Astrocyte of the spinal cord (primary cell): ENCODE data around the gene CORO2B.

Experiments
- DNase-seq: peaks from one replicate; pipeline ENCODE4 v3.0.0; 2011; ENCODE audit warnings: low read depth, low spot score
- H3K4me3 ChIP-seq: 2 replicates; pipeline ENCODE4 v1.5.1; 2011; ENCODE audit warnings: low read depth, mild to moderate bottlenecking, low read length, moderate library complexity
- in situ Hi-C: cut with HindIII; loops from 2 replicates; pipeline ENCODE4 v1.10.0; 2017; ENCODE audit warnings: low sequenced_read_pairs
- TF ChIP-seq, protein P1 (sequence below): IDR thresholded peaks from 2 replicates; pipeline ENCODE4 v1.5.1; 2012; ENCODE audit warnings: low read depth, mild to moderate bottlenecking, low read length, inconsistent platforms

Gene CORO2B

DNA sequence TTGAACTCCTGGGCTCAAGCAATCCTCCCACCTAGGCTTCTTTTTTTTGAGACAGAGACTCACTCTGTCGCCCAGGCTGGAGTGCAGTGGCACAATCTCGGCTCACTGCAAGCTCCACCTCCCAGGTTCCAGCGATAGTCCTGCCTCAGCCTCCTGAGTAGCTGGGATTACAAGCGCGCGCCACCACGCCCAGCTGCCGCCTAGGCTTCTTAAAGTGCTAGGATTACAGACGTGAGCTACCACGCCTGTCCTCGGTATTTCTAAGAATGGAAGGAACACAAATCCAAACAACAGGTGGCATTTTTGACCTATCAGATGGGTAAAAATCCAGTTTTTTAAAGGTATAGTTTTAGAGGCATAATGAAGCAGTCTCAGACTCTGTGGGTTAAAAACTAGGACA lies 128.1 kb downstream of the CORO2B start:
- TF ChIP-seq, protein P1, sequence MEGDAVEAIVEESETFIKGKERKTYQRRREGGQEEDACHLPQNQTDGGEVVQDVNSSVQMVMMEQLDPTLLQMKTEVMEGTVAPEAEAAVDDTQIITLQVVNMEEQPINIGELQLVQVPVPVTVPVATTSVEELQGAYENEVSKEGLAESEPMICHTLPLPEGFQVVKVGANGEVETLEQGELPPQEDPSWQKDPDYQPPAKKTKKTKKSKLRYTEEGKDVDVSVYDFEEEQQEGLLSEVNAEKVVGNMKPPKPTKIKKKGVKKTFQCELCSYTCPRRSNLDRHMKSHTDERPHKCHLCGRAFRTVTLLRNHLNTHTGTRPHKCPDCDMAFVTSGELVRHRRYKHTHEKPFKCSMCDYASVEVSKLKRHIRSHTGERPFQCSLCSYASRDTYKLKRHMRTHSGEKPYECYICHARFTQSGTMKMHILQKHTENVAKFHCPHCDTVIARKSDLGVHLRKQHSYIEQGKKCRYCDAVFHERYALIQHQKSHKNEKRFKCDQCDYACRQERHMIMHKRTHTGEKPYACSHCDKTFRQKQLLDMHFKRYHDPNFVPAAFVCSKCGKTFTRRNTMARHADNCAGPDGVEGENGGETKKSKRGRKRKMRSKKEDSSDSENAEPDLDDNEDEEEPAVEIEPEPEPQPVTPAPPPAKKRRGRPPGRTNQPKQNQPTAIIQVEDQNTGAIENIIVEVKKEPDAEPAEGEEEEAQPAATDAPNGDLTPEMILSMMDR, result no peak
- no peak overlapping the region for H3K4me3 ChIP-seq
- in situ Hi-C loops, result no loop called here
- no peak for DNase-seq

DNA sequence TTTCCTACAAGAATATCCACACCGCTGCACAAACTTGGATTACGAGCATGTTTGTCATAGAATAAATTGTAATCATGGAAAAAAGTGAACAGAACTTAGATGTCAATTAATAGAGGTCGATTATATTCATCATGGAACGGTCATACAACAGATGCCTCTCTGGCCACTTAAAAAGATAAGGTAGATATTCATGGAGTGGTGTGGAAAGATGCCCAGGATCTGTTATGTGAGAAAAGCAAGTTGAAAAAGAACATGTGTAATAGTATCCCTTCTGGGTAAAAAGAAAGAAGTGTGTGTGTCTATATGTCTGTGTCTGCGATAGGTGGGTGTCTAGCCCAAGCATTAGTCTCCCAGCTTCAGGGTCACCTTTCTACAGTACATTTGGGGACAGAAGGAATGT lies 128.6 kb downstream of the CORO2B start:
- DNase-seq, result no peak
- H3K4me3 ChIP-seq, result no peak overlapping the region
- TF ChIP-seq, protein P1, result no peak
- in situ Hi-C loops, result no loop called here

DNA sequence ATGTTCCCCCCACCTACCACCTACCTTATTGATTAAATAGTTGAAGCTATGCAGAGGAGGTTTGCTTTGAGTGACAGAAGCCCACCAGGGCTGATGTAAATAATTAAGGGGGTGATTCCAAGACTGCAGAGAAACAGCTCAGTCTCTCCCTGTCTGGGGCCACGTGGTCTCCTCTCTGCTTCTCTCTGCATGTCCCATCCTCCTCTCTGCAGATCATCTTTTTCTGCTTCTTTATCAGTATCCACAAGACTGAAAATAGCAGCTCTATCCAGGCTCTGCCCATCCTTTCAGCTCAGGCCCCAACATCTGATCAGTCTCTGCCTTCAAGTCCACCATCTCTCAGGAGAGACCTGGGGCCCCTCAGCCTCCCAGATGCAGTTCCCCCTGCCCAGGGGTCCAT lies 131.1 kb downstream of the CORO2B start:
- TF ChIP-seq, protein P1, result no peak

DNA sequence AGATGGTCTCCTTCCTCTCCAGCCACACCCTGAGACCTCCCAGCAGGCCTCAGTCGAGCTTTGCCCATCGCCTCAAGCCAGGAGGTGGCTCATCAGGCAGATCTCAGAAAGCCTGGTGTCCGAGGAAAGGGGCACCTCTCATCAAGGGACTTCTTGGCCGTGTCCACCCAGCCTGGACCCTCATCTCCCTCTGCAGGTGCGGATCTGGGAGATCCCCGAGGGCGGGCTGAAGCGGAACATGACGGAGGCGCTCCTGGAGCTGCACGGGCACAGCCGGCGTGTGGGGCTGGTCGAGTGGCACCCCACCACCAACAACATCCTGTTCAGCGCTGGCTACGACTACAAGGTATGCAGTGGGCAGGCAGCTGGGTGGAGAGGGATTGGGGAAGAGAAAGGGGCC lies 131.7 kb downstream of the CORO2B start:
- H3K4me3 ChIP-seq, result no peak overlapping the region
- no peak for DNase-seq
- in situ Hi-C loops, result no loop called here
- TF ChIP-seq, protein P1, result no peak

More for the DNA sequence above, 131.1 kb downstream of the CORO2B start:
- no peak for DNase-seq
- H3K4me3 ChIP-seq, result no peak overlapping the region
- in situ Hi-C loops, result no loop called here

DNA sequence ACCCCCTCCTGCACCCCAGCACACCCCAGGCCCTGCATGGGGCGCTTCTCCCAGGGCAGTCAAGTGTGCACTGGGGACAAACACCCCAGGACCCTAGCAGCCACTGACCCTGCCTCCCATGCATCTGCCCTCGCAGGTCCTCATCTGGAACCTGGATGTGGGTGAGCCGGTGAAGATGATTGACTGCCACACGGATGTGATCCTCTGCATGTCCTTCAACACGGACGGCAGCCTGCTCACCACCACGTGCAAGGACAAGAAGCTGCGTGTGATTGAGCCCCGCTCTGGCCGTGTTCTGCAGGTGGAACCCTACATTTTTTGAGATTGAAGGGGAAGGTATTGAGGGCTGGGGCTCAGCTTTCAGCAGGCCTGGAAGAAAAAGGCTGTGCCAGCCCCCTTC lies 132.6 kb downstream of the CORO2B start:
- TF ChIP-seq, protein P1, result no peak
- in situ Hi-C loops, result no loop called here
- H3K4me3 ChIP-seq, result no peak overlapping the region
- no peak for DNase-seq

DNA sequence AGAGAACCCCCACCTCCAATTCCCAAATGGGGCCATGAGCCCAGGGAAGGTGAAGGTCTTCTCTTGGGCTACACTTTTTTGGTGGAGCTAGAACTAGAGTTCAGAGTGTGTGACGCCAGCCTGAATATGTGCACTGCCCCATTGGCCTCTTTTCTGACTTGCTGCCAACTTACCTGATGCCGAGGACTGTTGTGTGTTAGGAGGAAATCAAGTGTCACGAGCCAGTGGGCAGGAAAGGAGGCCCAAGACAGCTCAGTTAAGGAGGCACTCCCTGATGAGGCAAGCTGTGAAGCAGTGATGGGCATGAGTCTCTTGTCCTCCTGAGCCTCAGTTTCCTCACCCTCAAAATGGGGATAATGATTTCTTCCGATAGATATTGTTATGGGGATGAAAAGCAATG lies 134.1 kb downstream of the CORO2B start:
- TF ChIP-seq, protein P1, result no peak
- in situ Hi-C loops, result no loop called here
- no peak for DNase-seq
- H3K4me3 ChIP-seq, result no peak overlapping the region

DNA sequence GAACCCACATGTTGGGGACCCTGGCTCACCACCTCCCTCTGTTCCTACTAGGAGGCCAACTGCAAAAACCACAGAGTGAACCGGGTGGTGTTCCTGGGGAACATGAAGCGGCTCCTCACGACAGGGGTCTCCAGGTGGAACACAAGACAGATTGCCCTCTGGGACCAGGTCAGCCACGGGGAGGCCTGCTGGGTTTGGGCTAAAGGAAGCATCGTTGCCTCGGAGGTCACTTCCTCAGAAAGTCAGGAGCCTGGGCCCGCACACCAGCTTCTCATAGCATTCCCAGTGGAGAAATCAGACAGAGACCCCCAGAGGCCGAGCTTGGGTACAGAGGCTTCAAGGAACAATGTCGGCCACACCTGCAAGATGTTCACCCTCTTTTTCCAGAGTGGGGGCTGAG lies 135.1 kb downstream of the CORO2B start:
- no peak overlapping the region for H3K4me3 ChIP-seq
- no peak for DNase-seq
- in situ Hi-C loops, result no loop called here
- TF ChIP-seq, protein P1, result no peak
